GM23338 (cell line): ENCODE measurements around the gene TMEM163.

Experiments
- CREB1 ChIP-seq: fragments of 250-450 bp; sonication (Bioruptor Pico); IDR thresholded peaks from 2 replicates; pipeline ENCODE4 v1.5.0; 2020; ENCODE audit warnings: low read depth, mild to moderate bottlenecking, moderate library complexity
- EZH2 ChIP-seq: fragments of 200-600 bp; sonication (generic); IDR thresholded peaks from one replicate; pipeline ENCODE4 v1.8.0; 2017; ENCODE audit warnings: antibody characterized with exemption, mild to moderate bottlenecking, low read depth; ENCODE audit not compliant: unreplicated experiment
- EZH2phosphoT487 ChIP-seq: fragments of 200-600 bp; sonication (generic); IDR thresholded peaks from one replicate; pipeline ENCODE4 v1.8.1; 2018; ENCODE audit warnings: antibody characterized with exemption; ENCODE audit not compliant: unreplicated experiment
- JUNB ChIP-seq: IDR thresholded peaks from one replicate; pipeline ENCODE4 v1.6.1; 2016; ENCODE audit warnings: antibody characterized with exemption; ENCODE audit not compliant: unreplicated experiment
- POLR2AphosphoS5 ChIP-seq: IDR thresholded peaks from 2 replicates; pipeline ENCODE4 v1.6.1; 2016; ENCODE audit warnings: antibody characterized with exemption, low read depth
- ZNF114 ChIP-seq: fragments of 250-450 bp; sonication (Bioruptor Pico); IDR thresholded peaks from 2 replicates; pipeline ENCODE4 v1.5.0; 2020; ENCODE audit warnings: mild to moderate bottlenecking, moderate library complexity
- TF ChIP-seq, protein P1 (sequence below): IDR thresholded peaks from one replicate; pipeline ENCODE4 v1.6.1; 2018; ENCODE audit warnings: antibody characterized with exemption; ENCODE audit not compliant: unreplicated experiment
- TF ChIP-seq, protein P2 (sequence below), 2 experiments: fragments of 200-600 bp in 1 of 2; sonication (generic) in 1 of 2; conservative IDR thresholded peaks; 2 replicates each; pipeline versions ENCODE4 v1.5.1 to v1.6.1; 2016 to 2017; ENCODE audit warnings: antibody characterized with exemption in 2 of 2, low read depth in 2 of 2, mild to moderate bottlenecking in 2 of 2, moderate library complexity in 1 of 2

DNA sequence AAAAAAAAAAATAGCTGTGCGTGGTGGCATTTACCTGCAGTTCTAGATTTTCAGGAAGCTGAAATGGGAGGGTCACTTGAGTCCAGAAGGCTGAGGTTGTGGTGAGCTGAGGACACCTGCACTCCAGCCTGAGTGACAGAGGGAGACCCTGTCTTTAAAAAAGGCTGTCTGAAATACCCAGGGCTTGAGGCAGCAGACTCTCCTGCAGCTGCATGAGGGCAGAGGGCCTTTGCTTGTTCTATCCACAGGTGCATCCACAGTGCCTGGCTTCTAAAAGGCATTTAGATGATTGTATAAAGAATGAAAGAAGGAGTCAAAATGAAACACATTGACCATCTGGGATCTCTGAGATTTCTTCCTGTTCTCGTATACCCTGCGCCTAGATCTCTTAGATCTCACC, 312.1 kb downstream of the TMEM163 start:
- TF ChIP-seq, protein P1, sequence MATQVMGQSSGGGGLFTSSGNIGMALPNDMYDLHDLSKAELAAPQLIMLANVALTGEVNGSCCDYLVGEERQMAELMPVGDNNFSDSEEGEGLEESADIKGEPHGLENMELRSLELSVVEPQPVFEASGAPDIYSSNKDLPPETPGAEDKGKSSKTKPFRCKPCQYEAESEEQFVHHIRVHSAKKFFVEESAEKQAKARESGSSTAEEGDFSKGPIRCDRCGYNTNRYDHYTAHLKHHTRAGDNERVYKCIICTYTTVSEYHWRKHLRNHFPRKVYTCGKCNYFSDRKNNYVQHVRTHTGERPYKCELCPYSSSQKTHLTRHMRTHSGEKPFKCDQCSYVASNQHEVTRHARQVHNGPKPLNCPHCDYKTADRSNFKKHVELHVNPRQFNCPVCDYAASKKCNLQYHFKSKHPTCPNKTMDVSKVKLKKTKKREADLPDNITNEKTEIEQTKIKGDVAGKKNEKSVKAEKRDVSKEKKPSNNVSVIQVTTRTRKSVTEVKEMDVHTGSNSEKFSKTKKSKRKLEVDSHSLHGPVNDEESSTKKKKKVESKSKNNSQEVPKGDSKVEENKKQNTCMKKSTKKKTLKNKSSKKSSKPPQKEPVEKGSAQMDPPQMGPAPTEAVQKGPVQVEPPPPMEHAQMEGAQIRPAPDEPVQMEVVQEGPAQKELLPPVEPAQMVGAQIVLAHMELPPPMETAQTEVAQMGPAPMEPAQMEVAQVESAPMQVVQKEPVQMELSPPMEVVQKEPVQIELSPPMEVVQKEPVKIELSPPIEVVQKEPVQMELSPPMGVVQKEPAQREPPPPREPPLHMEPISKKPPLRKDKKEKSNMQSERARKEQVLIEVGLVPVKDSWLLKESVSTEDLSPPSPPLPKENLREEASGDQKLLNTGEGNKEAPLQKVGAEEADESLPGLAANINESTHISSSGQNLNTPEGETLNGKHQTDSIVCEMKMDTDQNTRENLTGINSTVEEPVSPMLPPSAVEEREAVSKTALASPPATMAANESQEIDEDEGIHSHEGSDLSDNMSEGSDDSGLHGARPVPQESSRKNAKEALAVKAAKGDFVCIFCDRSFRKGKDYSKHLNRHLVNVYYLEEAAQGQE: no peak
- TF ChIP-seq, protein P2, sequence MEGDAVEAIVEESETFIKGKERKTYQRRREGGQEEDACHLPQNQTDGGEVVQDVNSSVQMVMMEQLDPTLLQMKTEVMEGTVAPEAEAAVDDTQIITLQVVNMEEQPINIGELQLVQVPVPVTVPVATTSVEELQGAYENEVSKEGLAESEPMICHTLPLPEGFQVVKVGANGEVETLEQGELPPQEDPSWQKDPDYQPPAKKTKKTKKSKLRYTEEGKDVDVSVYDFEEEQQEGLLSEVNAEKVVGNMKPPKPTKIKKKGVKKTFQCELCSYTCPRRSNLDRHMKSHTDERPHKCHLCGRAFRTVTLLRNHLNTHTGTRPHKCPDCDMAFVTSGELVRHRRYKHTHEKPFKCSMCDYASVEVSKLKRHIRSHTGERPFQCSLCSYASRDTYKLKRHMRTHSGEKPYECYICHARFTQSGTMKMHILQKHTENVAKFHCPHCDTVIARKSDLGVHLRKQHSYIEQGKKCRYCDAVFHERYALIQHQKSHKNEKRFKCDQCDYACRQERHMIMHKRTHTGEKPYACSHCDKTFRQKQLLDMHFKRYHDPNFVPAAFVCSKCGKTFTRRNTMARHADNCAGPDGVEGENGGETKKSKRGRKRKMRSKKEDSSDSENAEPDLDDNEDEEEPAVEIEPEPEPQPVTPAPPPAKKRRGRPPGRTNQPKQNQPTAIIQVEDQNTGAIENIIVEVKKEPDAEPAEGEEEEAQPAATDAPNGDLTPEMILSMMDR (conservative IDR thresholded peaks at IDR 0.05; ENCODE audit: low read depth in 2 of 2): no peak
- TF ChIP-seq EZH2 (no peak), ZNF114 (CRISPR knock-in tag) (no peak), POLR2AphosphoS5 (no peak), CREB1 (CRISPR knock-in tag) (no peak), JUNB (no peak), EZH2phosphoT487 (no peak)
